ENCODE data around the gene PTPRA. TPM values are rescaled to one million over a fixed set of nuclear protein-coding genes. Genes with fewer than 3 reads are reported as not detected.

PTPRA gene
- polyA plus RNA-seq, 1 experiment = 46.2 TPM

GRCh38 chr20:3039426-3039825, 166.1 kb downstream of the PTPRA start:
- H3K4me3 ChIP-seq (ENCODE audit: low read depth, low read length) = no peak overlapping the region
- CTCF ChIA-PET = no interaction called here
- peaks cover 36% of the 10 kb centered on the region for H3K36me3 ChIP-seq (ENCODE audit: control insufficient read depth, insufficient read depth, low read length)
- DNase-seq (ENCODE audit: low read depth) = no peak
- TF ChIP-seq, protein P1, sequence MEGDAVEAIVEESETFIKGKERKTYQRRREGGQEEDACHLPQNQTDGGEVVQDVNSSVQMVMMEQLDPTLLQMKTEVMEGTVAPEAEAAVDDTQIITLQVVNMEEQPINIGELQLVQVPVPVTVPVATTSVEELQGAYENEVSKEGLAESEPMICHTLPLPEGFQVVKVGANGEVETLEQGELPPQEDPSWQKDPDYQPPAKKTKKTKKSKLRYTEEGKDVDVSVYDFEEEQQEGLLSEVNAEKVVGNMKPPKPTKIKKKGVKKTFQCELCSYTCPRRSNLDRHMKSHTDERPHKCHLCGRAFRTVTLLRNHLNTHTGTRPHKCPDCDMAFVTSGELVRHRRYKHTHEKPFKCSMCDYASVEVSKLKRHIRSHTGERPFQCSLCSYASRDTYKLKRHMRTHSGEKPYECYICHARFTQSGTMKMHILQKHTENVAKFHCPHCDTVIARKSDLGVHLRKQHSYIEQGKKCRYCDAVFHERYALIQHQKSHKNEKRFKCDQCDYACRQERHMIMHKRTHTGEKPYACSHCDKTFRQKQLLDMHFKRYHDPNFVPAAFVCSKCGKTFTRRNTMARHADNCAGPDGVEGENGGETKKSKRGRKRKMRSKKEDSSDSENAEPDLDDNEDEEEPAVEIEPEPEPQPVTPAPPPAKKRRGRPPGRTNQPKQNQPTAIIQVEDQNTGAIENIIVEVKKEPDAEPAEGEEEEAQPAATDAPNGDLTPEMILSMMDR (IDR thresholded peaks at IDR 0.05; ENCODE audit: insufficient read depth, low read depth, low read length) = no peak
- no peaks in the 10 kb centered on the region for H3K27me3 ChIP-seq (ENCODE audit: control insufficient read depth, insufficient read depth, low read length)
- POLR2A ChIA-PET = no interaction called here

DNA sequence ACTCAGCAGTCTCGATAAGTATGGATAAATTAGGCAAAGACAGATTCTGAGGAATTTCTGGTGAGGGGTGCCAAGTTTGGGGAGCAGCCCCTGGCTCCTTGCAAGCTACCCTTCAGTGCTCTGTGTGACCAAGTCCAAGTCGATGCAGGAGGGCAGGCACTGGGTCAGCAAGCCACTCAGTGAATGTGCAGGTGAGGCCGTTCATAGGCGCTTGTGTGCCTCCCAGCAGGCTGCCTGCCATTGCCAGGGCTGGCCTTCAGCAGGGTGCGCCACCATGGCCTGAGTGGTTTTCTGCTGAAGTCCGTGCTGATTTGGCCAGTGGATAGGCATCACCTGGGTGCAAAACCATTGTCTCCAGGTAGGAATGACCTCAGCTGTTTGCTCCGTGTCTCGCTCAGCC, 166.8 kb downstream of the PTPRA start:
- H3K27me3 ChIP-seq (ENCODE audit: control insufficient read depth, insufficient read depth, low read length) = no peaks in the 10 kb centered on the region
- CTCF ChIA-PET = interaction anchor here (1.1 kb wide), 1 partner anchor 10 kb away, joined by 3 read pairs; no protein-coding TSS in a partner anchor
- no peak for DNase-seq (ENCODE audit: low read depth)
- peaks cover 35% of the 10 kb centered on the region for H3K36me3 ChIP-seq (ENCODE audit: control insufficient read depth, insufficient read depth, low read length)
- POLR2A ChIA-PET = no interaction called here
- no peak overlapping the region for H3K4me3 ChIP-seq (ENCODE audit: low read depth, low read length)
- TF ChIP-seq, protein P1 (IDR thresholded peaks at IDR 0.05; ENCODE audit: insufficient read depth, low read depth, low read length) = no peak

DNA sequence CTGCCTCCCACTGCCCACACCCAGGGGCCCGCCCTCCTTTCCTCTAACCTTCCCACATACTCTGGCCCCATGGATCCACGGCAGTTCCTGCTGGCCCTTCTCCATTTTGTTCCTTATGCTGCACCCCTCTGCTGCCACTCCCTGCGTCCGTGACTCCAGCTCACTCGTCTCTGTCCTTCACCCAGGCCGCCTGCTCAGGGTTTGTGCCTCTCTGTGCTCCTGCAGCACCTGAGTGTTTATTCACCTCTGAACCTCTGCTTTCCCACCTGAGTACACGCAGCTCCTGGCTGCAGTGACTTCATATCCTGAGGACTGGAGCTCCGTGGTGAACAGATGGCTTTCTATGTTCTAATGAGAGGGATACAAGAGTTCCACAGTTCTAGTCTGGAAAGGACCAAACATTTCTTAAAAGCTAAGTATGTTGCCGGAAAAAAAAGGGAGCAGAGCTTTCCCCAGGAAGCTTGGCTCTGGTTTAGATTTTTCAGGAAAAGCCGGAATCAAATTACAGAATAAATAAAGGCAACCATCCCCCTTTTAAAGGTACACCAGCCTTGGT, 168.7 kb downstream of the PTPRA start:
- CTCF ChIA-PET = interaction anchor here (0.8 to 1.2 kb wide), 3 partner anchors 8 to 282 kb away, joined by 3 to 7 read pairs (median 4); no protein-coding TSS in a partner anchor
- peaks cover 21% of the 10 kb centered on the region for H3K36me3 ChIP-seq (ENCODE audit: control insufficient read depth, insufficient read depth, low read length)
- DNase-seq (ENCODE audit: low read depth) = no peak
- TF ChIP-seq, protein P1 (IDR thresholded peaks at IDR 0.05; ENCODE audit: insufficient read depth, low read depth, low read length) = no peak
- POLR2A ChIA-PET = no interaction called here
- no peaks in the 10 kb centered on the region for H3K27me3 ChIP-seq (ENCODE audit: control insufficient read depth, insufficient read depth, low read length)
- no peak overlapping the region for H3K4me3 ChIP-seq (ENCODE audit: low read depth, low read length)

GRCh38 chr20:3042625-3043024, 169.3 kb downstream of the PTPRA start:
- H3K36me3 ChIP-seq (ENCODE audit: control insufficient read depth, insufficient read depth, low read length) = peaks cover 14% of the 10 kb centered on the region
- H3K27me3 ChIP-seq (ENCODE audit: control insufficient read depth, insufficient read depth, low read length) = no peaks in the 10 kb centered on the region
- H3K4me3 ChIP-seq (ENCODE audit: low read depth, low read length) = no peak overlapping the region
- TF ChIP-seq, protein P1 (IDR thresholded peaks at IDR 0.05; ENCODE audit: insufficient read depth, low read depth, low read length) = no peak
- CTCF ChIA-PET = interaction anchor here (0.8 to 1.2 kb wide), 3 partner anchors 9 to 283 kb away, joined by 3 to 7 read pairs (median 4); no protein-coding TSS in a partner anchor
- no peak for DNase-seq (ENCODE audit: low read depth)
- POLR2A ChIA-PET = no interaction called here

GRCh38 chr20:3043322-3043721, 170.0 kb downstream of the PTPRA start, which contains the start of gene GNRH2:
TSS of gene GNRH2 (plus strand) at chr20:3043622. CDS start at chr20:3044415, 793 bp downstream.
- DNase-seq (ENCODE audit: low read depth) = no peak
- TF ChIP-seq, protein P1 (IDR thresholded peaks at IDR 0.05; ENCODE audit: insufficient read depth, low read depth, low read length) = no peak
- H3K27me3 ChIP-seq (ENCODE audit: control insufficient read depth, insufficient read depth, low read length) = no peaks in the 10 kb centered on the region
- ChIA-PET CTCF (interaction anchor here (0.8 kb wide), 1 partner anchor 9 kb away, joined by 3 read pairs; no protein-coding TSS in a partner anchor), POLR2A (no interaction called here)
- H3K36me3 ChIP-seq (ENCODE audit: control insufficient read depth, insufficient read depth, low read length) = peaks cover 13% of the 10 kb centered on the region
- no peak within 1 kb of the TSS for H3K4me3 ChIP-seq (ENCODE audit: low read depth, low read length)
